ENCODE measurements around the gene LRRC27.

- TF ChIP-seq CTCF (IDR thresholded peaks at IDR 0.05; ENCODE audit: insufficient read depth, low read length) (no peak), POLR2AphosphoS5 (IDR thresholded peaks at IDR 0.05; ENCODE audit: low read depth) (no peak), REST (IDR thresholded peaks at IDR 0.05; ENCODE audit: insufficient replicate concordance, low read depth) (no peak), GABPA (IDR thresholded peaks at IDR 0.05; ENCODE audit: low read depth) (no peak), SPI1 (IDR thresholded peaks at IDR 0.05; ENCODE audit: borderline replicate concordance, low read depth) (no peak)
Observed at GRCh38 chr10:132391676-132392020, 59.7 kb downstream of the LRRC27 start.

All from HL-60 (cell line).